GM19324 (cell line): Measurements from ENCODE around the gene AP2A2.

Experiments used
- ATAC-seq: cut with Tn5 transposase; IDR thresholded peaks from one replicate; pipeline ENCODE4 v1.9.1; 2021; ENCODE audit warnings: mild to moderate bottlenecking, moderate library complexity; ENCODE audit not compliant: unreplicated experiment, low FRiP score

The AP2A2 gene

DNA sequence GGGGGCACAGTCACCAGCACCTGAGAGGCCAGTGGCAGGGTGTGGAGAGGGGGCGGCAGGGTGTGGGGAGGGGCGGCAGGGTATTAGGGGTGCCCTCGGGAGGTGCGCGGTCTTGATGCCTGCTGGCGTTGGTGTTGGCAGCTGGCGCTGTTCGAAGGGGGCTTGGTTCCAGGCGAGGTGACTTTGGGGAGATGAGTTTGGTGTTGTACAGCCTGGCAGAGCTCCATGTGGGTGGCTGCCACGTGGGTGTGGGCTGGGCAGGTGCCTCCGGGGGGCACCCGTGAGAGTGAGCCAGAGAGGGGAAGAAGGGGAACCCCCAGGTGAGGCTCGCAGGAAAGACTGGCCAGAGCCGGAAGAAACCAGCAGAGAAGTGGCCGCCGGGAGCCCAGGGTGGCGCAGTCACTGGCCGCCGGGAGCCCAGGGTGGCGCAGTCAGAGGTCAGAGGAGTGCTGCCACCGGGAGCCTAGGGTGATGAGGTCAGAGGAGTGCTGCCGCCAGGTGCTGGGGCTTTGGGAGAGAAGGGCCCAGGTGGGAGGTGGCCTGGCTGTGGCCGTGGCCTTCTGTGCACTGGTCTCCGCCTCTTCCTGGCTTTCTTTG is 66.1 kb downstream of the AP2A2 start:
- no peak for ATAC-seq

DNA sequence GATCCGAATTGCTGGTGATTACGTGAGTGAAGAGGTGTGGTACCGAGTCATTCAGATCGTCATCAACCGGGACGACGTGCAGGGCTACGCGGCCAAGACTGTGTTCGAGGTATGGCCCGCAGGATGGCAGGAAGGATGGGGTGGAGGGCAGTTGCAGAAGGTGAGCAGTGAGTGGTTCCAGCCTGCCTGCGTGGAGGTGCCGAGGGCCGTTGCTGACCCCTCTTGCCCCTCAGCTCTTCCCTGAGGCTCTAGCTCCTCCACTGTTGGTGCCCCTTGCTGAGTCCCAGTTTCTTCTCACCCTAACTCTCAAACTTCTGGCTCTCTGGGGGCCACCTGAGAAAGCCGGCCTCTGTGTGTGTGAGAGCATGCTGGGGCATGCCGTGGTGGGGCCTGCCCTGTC is 66.9 kb downstream of the AP2A2 start:
- ATAC-seq, result no peak

DNA sequence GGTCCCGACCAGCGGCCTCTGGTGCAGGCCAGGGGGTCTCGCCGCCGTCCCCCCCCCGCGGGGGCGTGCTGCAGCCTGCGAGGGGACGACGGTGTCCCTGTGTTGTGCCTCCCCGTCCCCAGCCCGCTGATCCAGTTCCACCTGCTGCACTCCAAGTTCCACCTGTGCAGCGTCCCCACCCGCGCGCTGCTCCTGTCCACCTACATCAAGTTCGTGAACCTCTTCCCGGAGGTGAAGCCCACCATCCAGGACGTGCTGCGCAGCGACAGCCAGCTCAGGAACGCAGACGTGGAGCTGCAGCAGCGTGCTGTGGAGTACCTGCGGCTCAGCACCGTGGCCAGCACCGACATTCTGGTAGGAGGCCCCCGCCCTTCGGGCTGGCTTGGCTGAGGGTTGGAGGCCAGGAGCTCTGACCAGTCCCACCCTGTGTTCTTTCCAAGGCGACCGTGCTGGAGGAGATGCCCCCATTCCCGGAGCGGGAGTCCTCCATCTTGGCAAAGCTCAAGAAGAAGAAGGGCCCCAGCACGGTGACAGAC is 68.0 kb downstream of the AP2A2 start:
- ATAC-seq, result no peak

DNA sequence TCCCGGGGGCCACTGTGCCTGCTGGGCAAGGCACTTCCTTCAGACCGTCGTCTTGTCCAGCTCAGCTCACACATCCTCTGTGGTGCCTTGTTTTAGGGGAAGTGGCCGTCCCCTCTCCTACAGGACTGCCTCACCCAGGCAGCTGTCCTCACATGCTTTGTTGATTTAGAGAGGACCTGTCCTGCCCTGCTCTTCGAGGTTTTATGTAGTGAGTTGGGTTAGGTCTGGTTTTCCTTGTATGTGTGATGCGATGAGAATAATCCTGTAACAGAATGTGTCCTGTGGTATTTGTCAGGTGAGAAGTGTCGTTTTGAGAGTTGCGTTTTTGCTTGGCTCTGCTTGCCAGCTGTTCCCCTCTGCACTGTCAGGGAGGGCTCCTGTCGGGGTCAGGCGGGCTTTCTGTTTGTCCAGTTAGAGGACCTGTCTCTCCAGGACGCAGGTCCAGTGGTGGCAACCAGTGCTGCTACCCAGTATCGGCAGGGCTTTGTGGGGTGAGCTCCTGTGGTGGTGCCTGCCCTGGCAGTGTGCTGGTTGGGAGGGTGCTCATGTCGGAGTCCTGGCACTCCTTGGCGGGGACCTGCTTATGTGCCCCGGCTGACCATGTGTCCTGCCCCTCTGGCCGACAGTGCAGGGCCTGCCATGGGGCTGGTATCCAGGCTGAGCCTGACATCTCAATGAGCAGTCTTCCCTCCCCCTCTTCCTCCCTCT is 69.5 kb downstream of the AP2A2 start:
- no peak for ATAC-seq

DNA sequence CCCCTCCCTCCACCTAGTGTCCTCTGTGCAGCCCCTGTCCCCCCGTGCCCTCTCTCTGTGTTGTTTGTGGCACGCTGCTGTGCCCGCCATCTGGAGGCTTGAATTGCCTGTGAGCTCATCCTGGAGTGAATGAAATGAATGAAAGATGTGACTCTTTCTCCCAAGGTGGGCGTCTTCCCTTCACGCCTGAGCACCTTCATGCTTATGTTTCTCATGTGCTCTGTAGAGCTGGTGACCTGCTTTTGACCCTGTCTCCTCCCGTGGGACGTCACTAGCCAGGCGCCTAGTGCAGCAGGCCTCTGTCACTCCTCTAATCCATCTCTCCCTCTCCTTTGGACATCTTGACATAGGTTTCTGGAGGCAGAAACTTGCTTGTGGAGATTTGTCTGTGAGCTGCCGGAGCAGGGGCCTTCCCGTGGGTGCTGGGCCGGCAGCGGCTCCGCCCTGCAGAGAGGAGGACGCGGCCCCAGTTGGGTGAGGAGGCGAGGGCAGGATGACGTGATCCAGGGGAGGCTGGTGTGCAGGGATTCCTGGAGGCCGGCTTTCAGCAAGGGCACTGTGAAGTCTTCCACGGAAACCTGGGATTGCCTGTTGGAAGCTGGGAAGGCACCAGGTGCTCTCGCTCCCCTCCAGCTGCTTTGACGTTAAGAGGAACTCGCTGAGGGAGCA is 70.2 kb downstream of the AP2A2 start:
- ATAC-seq, result no peak

DNA sequence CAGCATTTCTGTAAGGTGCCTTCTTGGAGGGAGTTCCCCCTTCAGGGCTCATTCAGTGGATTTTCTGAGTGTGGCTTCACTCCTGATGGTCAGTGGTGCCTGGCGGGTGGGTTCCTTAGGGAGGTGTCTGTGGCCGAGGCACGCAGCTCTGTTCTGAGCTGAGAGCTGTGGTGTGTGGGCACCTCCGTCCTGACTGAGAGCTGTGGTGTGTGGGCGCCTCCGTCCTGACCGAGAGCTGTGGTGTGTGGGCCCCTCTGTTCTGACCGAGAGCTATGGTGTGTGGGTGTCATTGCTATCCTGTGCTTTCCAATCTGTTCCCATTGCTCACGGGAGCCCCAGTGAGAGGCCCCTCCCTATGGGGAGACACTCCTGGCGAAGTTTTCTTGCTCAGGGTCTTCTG is 71.0 kb downstream of the AP2A2 start:
- ATAC-seq, result no peak

DNA sequence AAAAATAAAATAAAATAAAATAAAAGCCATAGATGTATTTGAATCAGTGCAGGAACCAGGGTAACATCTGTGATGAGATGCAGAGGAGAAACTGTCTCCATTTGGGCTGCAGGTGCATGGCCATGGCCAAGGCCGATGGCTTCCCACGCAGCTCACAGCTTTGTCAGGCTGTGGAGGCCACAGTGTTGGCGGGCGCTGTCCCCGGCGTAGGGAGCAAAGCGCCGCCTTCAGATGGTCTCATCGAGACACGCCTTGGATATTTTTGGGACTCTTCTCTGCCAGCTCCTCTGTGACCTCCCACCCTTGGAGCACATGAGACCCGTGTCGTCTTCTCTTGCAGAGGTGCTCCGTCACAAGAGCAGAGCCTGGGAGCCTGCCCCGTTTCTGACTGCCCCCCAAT is 72.2 kb downstream of the AP2A2 start:
- ATAC-seq, result no peak

DNA sequence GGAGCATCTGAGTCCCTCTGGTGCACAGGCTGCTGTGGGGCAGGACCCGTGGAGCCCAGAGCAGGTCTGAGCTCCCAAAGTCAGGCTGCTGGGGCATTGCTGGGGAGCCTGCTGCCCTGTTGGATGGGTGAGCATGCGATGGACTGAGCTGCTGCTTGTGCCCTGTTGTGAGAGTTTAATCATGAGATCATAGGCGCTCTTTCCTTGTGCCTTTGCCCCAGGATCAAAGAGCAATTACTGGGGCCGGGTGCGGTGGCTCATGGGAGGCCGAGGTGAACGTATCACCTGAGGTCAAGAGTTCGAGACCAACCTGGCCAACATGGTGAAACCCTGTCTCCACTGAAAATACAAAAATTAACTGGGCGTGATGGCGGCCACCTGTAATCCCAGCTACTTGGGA is 73.3 kb downstream of the AP2A2 start:
- ATAC-seq, result no peak

DNA sequence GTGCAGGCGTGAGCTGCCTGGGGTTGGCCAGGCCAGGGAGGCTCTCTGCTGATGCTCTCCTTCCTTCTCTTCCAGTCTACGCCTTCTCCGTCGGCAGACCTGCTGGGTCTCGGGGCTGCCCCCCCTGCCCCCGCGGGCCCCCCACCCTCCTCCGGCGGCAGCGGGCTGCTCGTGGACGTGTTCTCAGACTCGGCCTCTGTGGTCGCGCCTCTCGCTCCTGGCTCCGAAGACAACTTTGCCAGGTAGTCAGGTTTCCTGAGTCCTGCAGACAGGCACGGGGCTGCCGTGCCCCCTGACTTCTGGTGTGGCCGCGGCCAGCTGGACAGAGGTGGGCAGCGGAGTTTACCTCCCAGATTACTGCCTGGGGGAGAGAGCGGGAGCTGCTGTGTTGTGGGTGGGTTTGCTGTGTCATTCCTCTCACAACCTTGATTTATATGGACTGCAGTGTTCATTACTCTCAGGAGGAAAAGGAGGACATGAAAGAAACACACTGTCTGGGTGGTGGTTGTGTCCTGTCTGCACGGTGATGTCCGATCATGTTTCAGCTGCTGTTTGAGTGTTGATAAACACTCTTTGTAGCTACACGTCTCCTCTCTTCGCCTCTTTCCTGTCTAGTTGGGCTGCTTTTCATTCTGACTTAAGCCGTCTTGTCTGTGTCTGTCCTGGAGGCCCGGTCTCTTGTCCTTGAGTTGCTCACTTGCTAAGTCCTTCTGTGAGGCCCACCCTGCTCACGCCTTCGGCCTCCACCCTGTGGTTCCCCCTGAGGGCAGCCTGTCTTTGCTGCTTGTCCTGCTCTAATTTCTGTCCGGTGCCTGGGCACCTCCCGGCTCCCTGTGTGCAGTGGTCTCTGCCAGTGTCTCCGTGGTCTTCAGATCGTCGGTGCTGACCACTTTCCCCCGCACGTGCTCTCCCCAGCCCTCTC is 74.9 kb downstream of the AP2A2 start:
- no peak for ATAC-seq

DNA sequence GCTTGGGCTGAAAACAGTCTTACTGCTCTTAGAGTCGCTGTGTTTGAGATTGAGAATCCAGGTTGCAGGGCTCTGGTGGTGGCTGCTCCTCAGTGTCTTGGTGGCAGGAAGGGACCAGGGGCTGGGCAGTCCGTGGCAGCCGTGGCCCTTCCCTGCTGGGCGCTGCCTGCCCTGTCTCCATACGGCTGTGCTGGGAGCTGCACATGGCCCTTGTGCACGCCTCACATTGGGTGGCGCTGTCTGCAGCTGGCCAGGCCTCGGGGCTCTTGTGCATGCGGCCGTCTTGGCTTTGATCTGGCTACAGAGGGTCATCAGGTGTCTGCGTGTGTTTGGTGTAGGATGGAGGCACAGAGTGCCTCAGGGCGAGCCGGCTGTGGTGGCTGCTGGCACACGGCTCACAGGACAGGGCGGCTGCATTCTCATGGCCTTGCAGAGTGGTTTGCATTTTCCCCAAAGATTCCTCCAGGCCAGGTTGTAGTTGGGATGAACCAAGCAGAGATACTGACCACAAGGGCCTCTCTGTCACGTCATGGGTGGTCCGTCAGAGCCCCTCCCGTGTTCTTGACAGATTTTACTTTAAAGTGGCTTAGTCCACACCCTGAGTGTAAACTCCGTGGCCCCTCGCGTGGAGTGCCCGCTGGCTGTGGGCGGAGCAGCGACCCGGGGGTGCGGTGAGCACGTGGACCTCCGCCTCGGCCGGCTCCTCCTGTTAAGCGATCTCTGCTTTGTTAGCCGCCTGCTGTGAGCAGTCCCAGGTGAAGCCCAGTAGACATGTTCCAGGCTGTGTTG is 76.1 kb downstream of the AP2A2 start:
- no peak for ATAC-seq

DNA sequence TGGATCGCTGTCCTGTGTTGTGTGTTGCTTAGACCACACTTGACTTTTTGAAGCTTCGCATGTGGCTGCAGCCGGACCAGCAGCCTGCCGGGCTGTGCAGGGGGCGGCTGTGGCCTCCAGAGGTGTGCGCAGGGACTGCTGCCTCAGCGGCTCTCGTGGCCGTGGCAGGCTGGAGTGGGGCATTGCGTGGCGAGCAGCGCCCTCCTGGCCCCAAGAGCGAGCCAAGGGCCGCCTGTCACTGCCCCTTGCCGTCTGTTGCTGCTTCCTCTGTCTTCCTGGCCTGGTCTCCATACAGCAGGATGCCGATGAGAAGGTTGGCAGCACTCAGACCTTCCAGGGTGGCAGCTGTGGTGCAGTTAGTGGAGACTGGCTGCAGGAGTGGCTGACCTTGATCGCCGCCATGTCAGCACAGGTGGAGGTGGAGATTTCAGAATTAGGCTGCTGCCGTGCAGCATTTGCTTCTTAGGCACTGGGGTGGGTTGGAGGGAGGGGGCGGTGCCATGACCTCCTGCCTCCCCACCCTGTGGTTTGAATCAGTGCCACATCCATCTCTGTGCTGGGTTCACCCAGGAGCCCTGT is 76.8 kb downstream of the AP2A2 start:
- ATAC-seq, result no peak

DNA sequence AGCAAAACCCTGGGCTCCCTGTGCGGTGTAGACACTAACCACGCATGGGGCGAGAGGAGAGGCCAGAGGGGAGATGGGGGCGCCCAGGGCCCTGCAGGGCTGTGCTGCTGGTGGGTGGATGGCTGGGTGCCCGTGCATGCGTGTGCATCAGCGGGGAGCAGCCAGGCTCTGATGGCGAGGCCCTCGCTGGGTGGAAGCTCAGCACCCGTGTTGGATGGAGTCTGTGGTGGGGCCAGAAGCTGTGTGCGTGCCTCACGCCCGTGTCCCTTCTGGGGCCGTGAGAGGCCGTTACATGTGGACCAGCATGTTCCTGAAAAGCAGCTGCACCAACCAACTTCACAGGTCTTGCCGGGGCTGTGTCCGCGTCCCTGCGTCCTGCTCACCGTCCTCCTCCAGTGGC is 77.5 kb downstream of the AP2A2 start:
- ATAC-seq, result no peak

DNA sequence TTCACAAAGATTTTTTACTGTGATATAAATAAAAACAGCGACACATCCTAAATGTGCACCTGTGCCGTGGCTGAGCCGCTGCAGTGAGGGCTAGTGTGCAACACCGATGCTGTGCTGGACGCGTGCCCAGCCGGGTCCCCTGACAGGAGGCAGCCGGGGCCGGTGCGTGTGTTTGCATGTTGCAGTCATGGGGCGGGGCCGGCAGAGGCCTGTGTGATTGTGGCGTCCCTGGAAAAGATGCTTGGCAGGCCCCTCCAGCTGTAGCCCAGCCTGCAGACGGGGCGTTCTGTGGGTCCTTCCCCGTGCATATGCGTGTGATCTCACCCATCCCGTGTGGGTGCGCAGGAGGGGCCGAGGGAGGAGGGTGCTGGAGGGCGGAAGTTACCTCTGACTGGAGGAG is 80.3 kb downstream of the AP2A2 start:
- ATAC-seq, result no peak

DNA sequence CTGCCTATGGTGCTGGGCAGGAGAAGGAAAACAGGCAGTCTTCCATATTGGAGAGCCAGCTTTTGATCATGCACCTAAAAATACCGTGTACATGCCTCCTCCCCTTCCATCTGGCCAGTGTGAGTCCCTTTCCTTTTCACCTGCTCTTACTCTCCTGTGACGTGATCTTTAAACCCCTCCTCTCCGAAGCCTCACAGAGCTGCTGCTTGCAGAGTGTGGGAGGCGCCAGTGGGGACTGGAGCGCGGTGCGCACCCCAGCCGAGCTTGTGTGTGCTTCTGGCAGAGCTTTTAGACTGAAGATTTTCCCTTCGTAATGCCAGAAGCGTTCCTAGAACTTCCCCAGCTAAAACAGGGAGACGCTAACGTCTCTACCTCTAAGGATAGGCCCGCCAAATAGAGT is 81.1 kb downstream of the AP2A2 start:
- no peak for ATAC-seq

DNA sequence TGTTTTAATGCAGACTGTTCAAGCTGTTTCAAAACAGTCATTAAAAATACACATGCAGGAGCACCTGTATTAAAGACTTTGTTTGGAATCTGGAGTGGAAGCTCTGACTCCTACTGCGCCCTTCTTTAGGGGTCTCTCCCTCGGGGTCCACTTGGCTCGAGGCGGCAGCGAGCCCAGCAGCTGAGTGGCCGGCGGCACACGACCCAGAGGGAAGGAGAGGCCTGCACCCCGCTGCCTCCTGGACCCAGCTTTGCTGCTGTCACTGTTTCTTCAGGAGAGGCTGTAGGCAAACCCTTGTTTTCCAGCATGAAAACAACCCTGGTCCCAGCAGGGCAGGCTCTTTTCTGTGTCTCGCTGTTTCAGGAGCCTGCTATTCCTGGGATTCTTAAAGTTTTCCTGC is 81.6 kb downstream of the AP2A2 start:
- ATAC-seq, result no peak

DNA sequence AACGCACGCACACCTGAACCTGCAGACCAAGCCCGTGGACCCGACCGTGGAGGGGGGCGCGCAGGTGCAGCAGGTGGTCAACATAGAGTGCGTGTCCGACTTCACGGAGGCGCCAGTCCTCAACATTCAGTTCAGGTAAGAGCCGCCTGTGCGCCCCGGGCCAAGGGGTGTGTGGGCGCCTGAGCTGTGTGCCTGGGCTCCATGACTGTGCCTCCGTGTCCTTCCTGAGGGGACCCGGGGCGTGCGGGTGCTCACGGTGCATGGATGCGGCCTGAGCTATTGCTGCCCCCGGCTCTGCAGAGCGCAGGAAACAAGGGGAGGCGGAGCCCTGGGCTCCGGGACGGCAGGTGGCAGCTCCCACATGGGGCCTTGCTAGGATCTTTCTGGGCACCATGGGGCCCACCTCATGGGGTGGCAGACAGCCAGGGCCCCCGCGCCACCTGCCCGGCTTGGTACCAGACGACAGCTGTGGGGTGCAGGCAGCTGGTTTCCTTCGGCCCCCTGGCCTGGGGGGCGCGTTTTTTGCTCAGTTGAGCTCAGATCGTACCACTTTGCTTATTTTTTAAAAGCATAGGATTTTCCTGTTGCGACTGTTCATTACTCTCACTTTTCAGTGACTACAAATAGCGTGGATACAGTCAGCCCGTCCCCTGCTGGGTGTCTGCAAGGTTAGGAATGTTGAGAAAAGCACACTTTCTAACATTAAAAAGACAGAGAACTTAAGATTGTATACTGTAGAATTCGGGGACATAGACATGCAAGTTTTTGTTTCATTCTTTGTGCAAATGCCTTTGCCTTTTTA is 82.5 kb downstream of the AP2A2 start:
- no peak for ATAC-seq

DNA sequence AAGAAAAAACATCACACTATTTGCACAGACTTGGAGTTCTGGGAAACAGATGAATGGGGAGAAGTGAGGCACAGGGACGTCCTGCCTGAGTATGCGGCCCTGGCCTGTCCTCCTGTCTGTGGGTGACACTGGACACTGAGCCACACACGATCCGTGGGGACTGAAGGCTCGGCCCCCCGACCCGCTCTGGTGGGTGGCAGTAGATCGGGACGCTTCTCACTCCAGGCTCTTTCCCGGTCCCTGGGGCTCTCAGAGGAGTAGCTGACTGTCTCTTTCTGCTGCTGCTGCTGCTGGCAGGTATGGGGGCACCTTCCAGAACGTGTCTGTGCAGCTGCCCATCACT is 83.1 kb downstream of the AP2A2 start:
- no peak for ATAC-seq

DNA sequence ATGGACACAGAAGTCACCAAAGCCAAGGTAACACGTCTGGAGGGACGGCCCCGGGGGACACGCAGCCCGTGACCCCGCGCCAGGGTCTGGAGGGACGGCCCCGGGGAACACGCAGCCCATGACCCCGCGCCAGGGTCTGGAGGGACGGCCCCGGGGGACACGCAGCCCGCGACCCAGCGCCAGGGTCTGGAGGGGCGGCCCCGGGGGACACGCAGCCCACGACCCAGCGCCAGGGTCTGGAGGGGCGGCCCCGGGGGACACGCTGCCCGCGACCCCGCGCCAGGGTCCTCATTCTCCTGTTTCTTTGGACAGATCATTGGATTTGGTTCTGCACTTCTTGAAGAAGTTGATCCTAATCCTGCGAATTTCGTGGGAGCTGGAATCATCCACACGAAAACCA is 83.7 kb downstream of the AP2A2 start:
- no peak for ATAC-seq

DNA sequence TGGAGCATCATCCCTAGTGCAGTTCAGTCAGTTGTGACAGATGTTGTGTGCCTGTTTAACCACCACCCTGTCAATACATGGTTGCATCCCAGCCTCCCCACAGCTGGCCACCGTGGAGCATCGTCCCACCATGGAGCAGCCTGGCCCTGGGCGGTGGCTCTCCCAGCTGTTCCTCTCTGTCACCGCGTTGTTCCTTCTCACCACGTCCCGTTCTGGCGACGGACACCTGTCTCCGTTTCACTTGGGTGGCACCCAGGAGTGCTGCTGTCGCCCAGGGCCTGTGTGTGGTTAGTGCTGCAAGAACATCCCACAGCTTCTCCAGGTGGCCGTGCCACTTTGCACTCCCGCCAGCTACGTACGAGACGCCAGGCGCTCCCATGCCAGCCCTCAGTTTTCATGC is 84.3 kb downstream of the AP2A2 start:
- no peak for ATAC-seq
